ENCODE results near the gene NBPF12. TPM values are rescaled to one million over a fixed set of nuclear protein-coding genes. Genes with fewer than 3 reads are reported as not detected.
A peak's percentile ranks its signal among the peaks of the same experiment; 100 is the strongest.
"Not testable (repeated sequence)": the region's sequence is repeated elsewhere in the genome, so short reads cannot be mapped to it uniquely, and the experiment has no call there.

NBPF12 gene
- total RNA-seq, result 2.5 TPM
- long read RNA-seq, partial matches to known transcripts, result 1 of 3 reads
- long read RNA-seq, other reads (novel, unspliced or antisense), result 2 of 3 reads

DNA sequence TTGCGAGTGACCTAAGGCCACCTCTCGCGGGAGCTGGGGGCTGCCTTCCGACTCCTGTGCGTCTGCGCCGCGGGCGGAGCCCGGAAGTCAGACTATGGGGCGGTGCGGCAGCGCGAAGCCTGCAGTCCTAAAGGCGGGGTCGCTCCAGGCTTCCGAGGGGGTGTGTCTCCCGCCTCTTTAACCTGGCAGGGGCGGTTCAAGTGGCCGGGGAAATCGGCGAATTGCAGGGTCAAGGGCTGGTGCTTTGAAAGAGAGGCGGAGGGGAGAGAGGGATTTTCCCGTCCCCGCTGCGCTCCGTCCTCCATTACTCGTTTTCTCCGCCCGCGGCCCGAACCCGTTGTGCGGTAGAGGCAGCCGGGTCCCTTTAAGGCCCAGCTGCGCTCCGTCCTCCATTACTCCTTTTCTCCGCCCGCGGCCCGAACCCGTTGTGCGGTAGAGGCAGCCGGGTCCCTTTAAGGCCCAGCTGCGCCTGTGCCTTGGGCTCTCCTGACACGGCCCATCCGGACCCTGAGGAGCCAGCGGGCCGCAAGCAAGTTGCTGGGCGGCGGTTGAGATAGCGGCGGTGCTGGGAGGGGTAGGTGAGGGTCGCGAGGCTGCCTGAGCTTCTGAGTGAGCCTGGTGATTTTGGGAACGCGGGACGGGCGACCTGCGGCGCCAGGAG, at the start of gene NBPF12:
Gene NBPF12, plus strand, starts transcription at position 83 of the 661 bp plus-strand sequence. CDS start 21,820 bp downstream, outside the sequence.
- DNase-seq, result peak; percentile 84
- H3K27me3 ChIP-seq (ENCODE audit: low read depth); H3K36me3 ChIP-seq; intact Hi-C loops (cut with micrococcal nuclease); H3K9me3 ChIP-seq (replicated peaks): not testable (repeated sequence)
- H3K27ac ChIP-seq (replicated peaks), result peak within 1 kb of the TSS; percentile 94
- H3K4me1 ChIP-seq, result peaks cover 17% of the 10 kb centered on the region
- peak within 1 kb of the TSS; percentile 94 for H3K4me3 ChIP-seq

- H3K4me3 ChIP-seq; H3K4me1 ChIP-seq; intact Hi-C loops (cut with micrococcal nuclease); H3K36me3 ChIP-seq; H3K27me3 ChIP-seq (ENCODE audit: low read depth); H3K27ac ChIP-seq (replicated peaks); DNase-seq: not testable (repeated sequence)
- H3K9me3 ChIP-seq (replicated peaks), result peaks cover 17% of the 10 kb centered on the region
These were observed 46.8 kb upstream of the NBPF12 start for GRCh38 chr1:146891355-146891754.

DNA sequence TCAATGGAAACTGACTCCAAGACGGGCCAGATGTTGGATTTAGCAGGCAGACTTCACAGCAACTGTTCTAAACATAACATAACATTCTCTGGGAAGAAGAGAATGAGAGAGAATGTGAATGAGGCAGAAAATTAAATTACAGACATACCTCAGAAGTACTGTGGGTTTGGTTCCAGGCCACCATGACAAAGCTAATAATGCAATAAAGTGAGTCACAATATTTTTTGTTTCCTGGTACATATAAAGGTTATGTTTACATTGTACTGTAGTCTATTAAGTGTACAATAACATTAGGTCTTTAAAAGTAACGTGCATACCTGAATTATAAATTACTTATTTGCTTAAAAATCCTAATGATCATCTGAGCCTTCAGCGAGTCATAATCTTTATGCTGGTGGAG, 45.8 kb upstream of the NBPF12 start:
- H3K36me3 ChIP-seq; H3K27ac ChIP-seq (replicated peaks); H3K4me3 ChIP-seq; H3K27me3 ChIP-seq (ENCODE audit: low read depth); H3K4me1 ChIP-seq; intact Hi-C loops (cut with micrococcal nuclease); DNase-seq: not testable (repeated sequence)
- H3K9me3 ChIP-seq (replicated peaks), result peaks cover 17% of the 10 kb centered on the region

DNA sequence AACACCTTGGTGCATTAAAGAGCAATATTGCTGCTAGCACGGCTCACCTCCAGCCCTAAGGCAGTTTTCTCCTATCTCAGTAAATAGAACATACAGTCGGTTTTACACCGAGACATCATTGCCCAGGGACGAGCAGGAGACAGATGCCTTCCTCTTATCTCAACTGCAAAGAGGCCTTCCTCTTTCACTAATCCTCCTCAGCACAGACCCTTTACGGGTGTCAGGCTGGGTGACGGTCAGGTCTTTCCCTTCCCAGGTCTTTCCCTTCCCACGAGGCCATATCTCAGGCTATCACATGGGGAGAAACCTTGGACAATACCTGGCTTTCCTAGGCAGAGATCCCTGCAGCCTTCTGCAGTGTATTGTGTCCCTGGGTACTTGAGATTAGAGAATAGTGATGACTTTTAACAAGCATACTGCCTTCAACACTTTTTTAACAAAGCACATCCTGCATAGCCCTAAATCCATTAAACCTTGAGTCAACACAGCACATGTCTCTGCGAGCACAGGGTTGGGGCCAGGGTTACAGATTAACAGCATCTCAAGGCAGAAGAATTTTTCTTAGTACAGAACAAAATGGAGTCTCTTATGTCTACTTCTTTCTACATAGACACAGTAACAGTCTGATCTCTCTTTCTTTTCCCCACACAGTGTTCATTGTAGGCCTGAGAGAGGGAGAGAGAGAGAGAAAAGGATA, 30.4 kb upstream of the NBPF12 start:
- H3K27me3 ChIP-seq (ENCODE audit: low read depth); intact Hi-C loops (cut with micrococcal nuclease); H3K9me3 ChIP-seq (replicated peaks); H3K27ac ChIP-seq (replicated peaks); H3K4me1 ChIP-seq; H3K4me3 ChIP-seq; DNase-seq; H3K36me3 ChIP-seq: not testable (repeated sequence)

DNA sequence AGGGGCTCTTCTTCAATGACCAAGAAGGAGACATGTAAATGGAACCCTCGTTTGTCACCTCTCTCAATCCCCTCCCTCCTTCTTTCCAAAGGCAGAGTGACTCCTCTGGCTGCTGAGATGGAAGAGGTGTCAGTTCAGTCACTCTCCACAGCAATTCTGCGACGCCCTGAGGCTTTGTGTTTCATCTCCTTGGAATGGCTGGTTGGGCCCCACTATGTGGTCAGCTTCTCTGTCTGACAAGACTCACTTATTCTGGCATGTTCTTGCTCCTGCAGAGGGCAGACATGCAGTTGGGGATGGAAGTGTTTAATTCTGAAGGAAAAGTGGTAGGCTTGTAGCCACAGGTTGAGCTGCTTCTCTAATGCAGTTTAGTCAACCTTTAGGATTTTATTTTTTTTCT, 25.1 kb upstream of the NBPF12 start:
- H3K36me3 ChIP-seq; H3K27me3 ChIP-seq (ENCODE audit: low read depth); H3K9me3 ChIP-seq (replicated peaks); H3K4me1 ChIP-seq; H3K27ac ChIP-seq (replicated peaks); H3K4me3 ChIP-seq; DNase-seq; intact Hi-C loops (cut with micrococcal nuclease): not testable (repeated sequence)

- H3K27ac ChIP-seq (replicated peaks); intact Hi-C loops (cut with micrococcal nuclease); DNase-seq; H3K36me3 ChIP-seq; H3K9me3 ChIP-seq (replicated peaks); H3K4me3 ChIP-seq; H3K27me3 ChIP-seq (ENCODE audit: low read depth); H3K4me1 ChIP-seq: not testable (repeated sequence)
These were observed 17.3 kb upstream of the NBPF12 start for GRCh38 chr1:146920811-146921210.

DNA sequence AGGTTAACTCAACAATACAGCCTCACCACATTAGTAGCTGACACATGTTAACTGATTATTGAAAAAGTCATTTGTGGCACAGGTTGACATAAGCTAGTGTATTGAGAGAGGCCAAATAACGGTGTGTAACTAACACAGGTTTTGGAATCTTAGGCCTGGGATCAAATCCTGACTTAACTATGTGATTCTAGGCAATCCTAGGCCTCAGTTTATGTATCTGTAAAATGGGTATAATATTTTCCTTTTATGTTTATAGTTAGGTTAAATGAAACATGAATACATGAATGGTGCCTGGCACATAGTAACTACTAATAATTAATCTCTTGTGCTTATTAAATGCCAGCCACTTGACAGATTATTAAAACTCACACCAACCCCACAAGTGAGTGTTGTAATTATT, 15.5 kb upstream of the NBPF12 start:
- H3K4me1 ChIP-seq; DNase-seq; H3K9me3 ChIP-seq (replicated peaks); H3K4me3 ChIP-seq; H3K27ac ChIP-seq (replicated peaks); H3K36me3 ChIP-seq; H3K27me3 ChIP-seq (ENCODE audit: low read depth); intact Hi-C loops (cut with micrococcal nuclease): not testable (repeated sequence)

DNA sequence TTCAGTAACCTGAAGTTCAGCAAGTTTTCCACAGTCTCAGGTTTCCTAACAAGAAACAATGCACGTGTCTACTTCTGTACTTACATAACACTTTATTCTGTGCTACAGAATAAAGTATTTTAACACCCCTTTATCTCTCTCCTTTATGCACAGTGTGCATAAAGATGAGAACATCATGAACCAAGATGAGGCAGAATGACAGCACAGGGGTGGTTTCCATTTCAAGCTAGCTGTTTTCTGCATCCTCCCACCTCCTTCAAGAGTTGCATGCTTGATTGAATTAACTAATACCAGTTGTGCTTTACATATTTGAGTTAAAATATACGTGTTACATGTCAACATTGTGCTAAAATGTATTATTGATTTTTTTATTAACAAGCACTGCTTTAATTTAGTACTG, 14.0 kb upstream of the NBPF12 start:
- H3K4me1 ChIP-seq; H3K9me3 ChIP-seq (replicated peaks); H3K36me3 ChIP-seq; DNase-seq; H3K27me3 ChIP-seq (ENCODE audit: low read depth); H3K27ac ChIP-seq (replicated peaks); intact Hi-C loops (cut with micrococcal nuclease); H3K4me3 ChIP-seq: not testable (repeated sequence)

GRCh38 chr1:146926413-146926812, 11.7 kb upstream of the NBPF12 start:
- not testable (repeated sequence) for H3K4me1 ChIP-seq

DNA sequence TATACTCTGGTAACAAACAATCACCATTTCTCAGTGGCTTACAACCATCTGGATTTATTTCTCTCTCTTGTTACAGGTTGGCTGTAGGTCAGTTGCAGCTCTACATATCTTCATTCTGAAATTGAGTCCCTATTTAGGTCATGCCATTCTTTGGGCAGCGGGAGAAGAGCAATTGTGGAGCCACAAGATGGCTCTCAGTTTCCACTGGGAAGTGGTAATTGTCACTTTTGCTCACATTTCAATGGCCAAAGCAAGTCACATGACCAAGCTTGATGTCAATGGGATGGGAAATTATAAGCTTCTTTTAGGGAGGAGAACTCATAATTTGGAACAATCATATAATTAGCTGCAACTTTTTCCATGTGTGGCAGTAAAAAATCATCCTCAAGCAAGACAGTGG, 7.9 kb upstream of the NBPF12 start:
- H3K27me3 ChIP-seq (ENCODE audit: low read depth); H3K36me3 ChIP-seq; H3K4me3 ChIP-seq; DNase-seq; H3K27ac ChIP-seq (replicated peaks); H3K9me3 ChIP-seq (replicated peaks); intact Hi-C loops (cut with micrococcal nuclease); H3K4me1 ChIP-seq: not testable (repeated sequence)

More at GRCh38 chr1:146926413-146926812, 11.7 kb upstream of the NBPF12 start:
- intact Hi-C loops (cut with micrococcal nuclease); H3K4me3 ChIP-seq; DNase-seq; H3K27ac ChIP-seq (replicated peaks); H3K9me3 ChIP-seq (replicated peaks); H3K27me3 ChIP-seq (ENCODE audit: low read depth); H3K36me3 ChIP-seq: not testable (repeated sequence)

GRCh38 chr1:146934390-146935223, 3.5 kb upstream of the NBPF12 start:
- H3K36me3 ChIP-seq; DNase-seq; H3K9me3 ChIP-seq (replicated peaks); H3K4me3 ChIP-seq; H3K27ac ChIP-seq (replicated peaks); intact Hi-C loops (cut with micrococcal nuclease); H3K27me3 ChIP-seq (ENCODE audit: low read depth): not testable (repeated sequence)
- H3K4me1 ChIP-seq, result peaks cover 13% of the 10 kb centered on the region

GRCh38 chr1:146937462-146937861, 662 bp upstream of the NBPF12 start:
- H3K36me3 ChIP-seq; H3K4me3 ChIP-seq; H3K27me3 ChIP-seq (ENCODE audit: low read depth); H3K27ac ChIP-seq (replicated peaks); DNase-seq; intact Hi-C loops (cut with micrococcal nuclease); H3K9me3 ChIP-seq (replicated peaks): not testable (repeated sequence)
- peaks cover 17% of the 10 kb centered on the region for H3K4me1 ChIP-seq

DNA sequence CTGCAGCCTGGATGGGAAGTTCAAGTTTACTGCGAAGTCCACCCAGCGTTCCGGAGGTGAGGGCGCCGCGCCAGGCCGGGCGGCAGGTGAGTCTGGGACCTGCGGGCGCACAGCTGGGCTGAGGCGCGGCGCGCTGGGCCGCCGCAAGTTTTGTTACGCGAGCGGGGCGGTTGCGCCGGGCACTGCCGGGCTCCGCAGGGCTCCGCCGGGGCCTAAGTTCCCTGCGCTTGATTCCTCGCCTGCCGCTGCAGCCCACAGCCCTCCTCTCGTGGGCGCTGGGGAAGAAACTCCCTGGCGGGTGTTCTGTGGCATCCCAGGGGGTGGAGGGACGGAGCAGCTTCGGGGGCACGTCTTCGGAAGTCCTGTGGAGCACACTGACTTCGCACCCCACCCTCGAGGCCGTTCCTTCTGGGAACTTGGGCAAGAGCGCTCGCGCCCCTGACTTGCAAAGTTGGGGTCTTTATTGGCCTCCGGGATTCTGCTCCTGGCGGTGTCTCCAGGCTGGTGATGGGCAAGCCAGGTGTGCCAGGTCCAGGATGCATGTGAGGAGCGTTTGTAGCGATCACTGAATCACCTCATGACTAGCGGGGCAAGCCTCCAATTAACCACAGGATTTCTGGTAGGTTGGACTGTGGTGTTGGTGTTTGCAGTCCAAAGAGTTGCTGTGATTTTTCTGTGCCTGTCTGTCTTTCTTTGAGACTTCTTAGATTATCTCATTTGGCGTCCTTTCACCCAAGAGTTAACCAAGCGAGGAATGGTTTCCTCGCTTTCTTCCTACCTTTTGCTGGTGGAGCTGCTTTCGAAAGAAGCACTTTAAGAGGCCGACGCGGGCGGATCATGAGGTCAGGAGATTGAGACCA, 1.0 kb downstream of the NBPF12 start:
- peak; percentile 19 for DNase-seq
- H3K4me1 ChIP-seq, result peaks cover 17% of the 10 kb centered on the region
- H3K36me3 ChIP-seq; H3K9me3 ChIP-seq (replicated peaks); intact Hi-C loops (cut with micrococcal nuclease); H3K27me3 ChIP-seq (ENCODE audit: low read depth): not testable (repeated sequence)
- peak overlapping the region; percentile 94 for H3K27ac ChIP-seq (replicated peaks)
- H3K4me3 ChIP-seq, result peak overlapping the region; percentile 94
